ENCODE results near the gene STAP1.
"Not testable (repeated sequence)": the region's sequence is repeated elsewhere in the genome, so short reads cannot be mapped to it uniquely, and the experiment has no call there.

STAP1 gene

GRCh38 chr4:67632492-67632891 is 74.0 kb downstream of the STAP1 start:
- DNase-seq: no peak

- no peak for DNase-seq
Observed at GRCh38 chr4:67634741-67635140, 76.2 kb downstream of the STAP1 start.

GRCh38 chr4:67635331-67635730 is 76.8 kb downstream of the STAP1 start:
- no peak for DNase-seq

GRCh38 chr4:67636978-67637377 is 78.5 kb downstream of the STAP1 start:
- DNase-seq: not testable (repeated sequence)

- DNase-seq: no peak
Observed at GRCh38 chr4:67638136-67638535, 79.6 kb downstream of the STAP1 start.

- no peak for DNase-seq
Observed at GRCh38 chr4:67651536-67651935, 93.0 kb downstream of the STAP1 start.
